A549 (cell line): Measurements from ENCODE around the gene MINDY4. TPM values are rescaled to one million over a fixed set of nuclear protein-coding genes. Genes with fewer than 3 reads are reported as not detected.

Experiments used
- ATAC-seq, 2 experiments: fragments of 200-7000 bp in 1 of 2; fragments of >200 bp in 1 of 2; cut with Nextera tagmentation in 1 of 2; cut with Tn5 transposase in 1 of 2; 3 replicates each; pipeline versions ENCODE4 v1.8.0 to v1.9.1; 2018 to 2020; ENCODE audit warnings: mild to moderate bottlenecking in 1 of 2, moderate library complexity in 1 of 2
- CTCF ChIA-PET: fragments of 300-600 bp; sonication (Branson Sonifier 250); formaldehyde crosslinking; extraction: SDS; loops from one replicate; lab custom pipeline; 2021; ENCODE audit warnings: antibody characterized with exemption, inconsistent platforms; lab: Yijun Ruan, JAX
- POLR2A ChIA-PET: fragments of 350-600 bp; formaldehyde crosslinking; extraction: SDS; loops from one replicate; lab custom pipeline; 2021; ENCODE audit warnings: antibody characterized with exemption, inconsistent platforms; lab: Yijun Ruan, JAX
- DNase-seq, 2 experiments: peaks; one replicate each; pipeline versions ENCODE4 v3.0.0 to v3.0.0-alpha.2; 2011 to 2016; ENCODE audit warnings: low read depth in 1 of 2, low spot score in 1 of 2
- FAIRE-seq: peaks from 2 replicates; lab custom pipeline; 2011; peaks lifted over from hg19 to GRCh38; lab: Jason Lieb, UNC
- H3K27ac ChIP-seq, 2 experiments: fragments of >200 bp; sonication (Bioruptor Twin); formaldehyde crosslinking; 3 replicates each; pipeline ENCODE4 v1.5.1; 2016 to 2017
- H3K4me1 ChIP-seq: fragments of >200 bp; sonication (Bioruptor Twin); formaldehyde crosslinking; 3 replicates; pipeline ENCODE4 v1.6.1; 2016
- H3K4me2 ChIP-seq: fragments of >200 bp; sonication (Bioruptor Twin); formaldehyde crosslinking; 3 replicates; pipeline ENCODE4 v1.6.1; 2016
- H3K4me3 ChIP-seq: fragments of >200 bp; sonication (Bioruptor Twin); formaldehyde crosslinking; 3 replicates; pipeline ENCODE4 v1.5.1; 2016
- H3K9me3 ChIP-seq: fragments of >200 bp; sonication (Bioruptor Twin); formaldehyde crosslinking; 3 replicates; pipeline ENCODE4 v1.6.1; 2016
- BHLHE40 ChIP-seq: IDR thresholded peaks from 2 replicates; pipeline ENCODE4 v1.6.1; 2012; ENCODE audit warnings: low read depth, low read length, inconsistent platforms
- CBX2 ChIP-seq: fragments of 200-600 bp; sonication (generic); IDR thresholded peaks from 2 replicates; pipeline ENCODE4 v1.6.1; 2016; ENCODE audit warnings: low read depth, mild to moderate bottlenecking, borderline replicate concordance
- CHD2 ChIP-seq: fragments of 150-350 bp; IDR thresholded peaks from 2 replicates; pipeline ENCODE4 v1.6.1; 2014; ENCODE audit warnings: low read length; ENCODE audit not compliant: partially characterized antibody
- CTCF ChIP-seq: fragments of >200 bp; sonication (Bioruptor Twin); formaldehyde crosslinking; IDR thresholded peaks from 3 replicates; pipeline ENCODE4 v1.5.1; 2016
- EHF ChIP-seq: fragments of 250-450 bp; sonication (Bioruptor Pico); IDR thresholded peaks from 2 replicates; pipeline ENCODE4 v1.5.0; 2020; ENCODE audit warnings: mild to moderate bottlenecking
- EHMT2 ChIP-seq: fragments of 200-600 bp; sonication (generic); IDR thresholded peaks from 2 replicates; pipeline ENCODE4 v1.6.1; 2016; ENCODE audit warnings: antibody characterized with exemption, low read depth, mild to moderate bottlenecking, moderate library complexity
- EP300 ChIP-seq, 2 experiments: fragments of >200 bp; sonication (Bioruptor Twin); formaldehyde crosslinking; IDR thresholded peaks; 2 replicates in 1 of 2; 3 replicates in 1 of 2; pipeline ENCODE4 v1.6.1; 2016 to 2017
- FOSB ChIP-seq: fragments of 250-450 bp; sonication (Bioruptor Pico); IDR thresholded peaks from 2 replicates; pipeline ENCODE4 v1.5.0; 2020; ENCODE audit warnings: mild to moderate bottlenecking, moderate library complexity
- FOSL2 ChIP-seq, 2 experiments: fragments of 450-650 bp in 1 of 2; fragments of >200 bp in 1 of 2; sonication (Bioruptor Twin) in 1 of 2; formaldehyde crosslinking; IDR thresholded peaks; 2 replicates each; pipeline versions ENCODE4 v1.5.0 to v1.6.1; 2016 to 2020; ENCODE audit warnings: mild to moderate bottlenecking in 1 of 2, moderate library complexity in 1 of 2
- HMGXB4 ChIP-seq: fragments of 250-450 bp; sonication (Bioruptor Pico); IDR thresholded peaks from 2 replicates; pipeline ENCODE4 v1.5.0; 2021; ENCODE audit warnings: mild to moderate bottlenecking, moderate library complexity, borderline replicate concordance
- JUNB ChIP-seq: fragments of >200 bp; sonication (Bioruptor Twin); formaldehyde crosslinking; IDR thresholded peaks from 2 replicates; pipeline ENCODE4 v1.6.1; 2016
- KDM1A ChIP-seq: fragments of 200-600 bp; sonication (generic); IDR thresholded peaks from 2 replicates; pipeline ENCODE4 v1.6.1; 2016; ENCODE audit warnings: low read depth, mild to moderate bottlenecking
- MAX ChIP-seq: IDR thresholded peaks from 2 replicates; pipeline ENCODE4 v1.6.1; 2012
- MYC ChIP-seq: IDR thresholded peaks from 2 replicates; pipeline ENCODE4 v1.6.1; 2012; ENCODE audit warnings: mild to moderate bottlenecking, inconsistent platforms, low read length, improper control_type of control experiment, borderline replicate concordance
- NFE2L2 ChIP-seq: fragments of 150-350 bp; conservative IDR thresholded peaks from 2 replicates; pipeline ENCODE4 v1.6.1; 2014; ENCODE audit warnings: low read length
- REST ChIP-seq: fragments of 200-600 bp; sonication (generic); IDR thresholded peaks from 2 replicates; pipeline ENCODE4 v1.6.1; 2016; ENCODE audit warnings: antibody characterized with exemption, mild to moderate bottlenecking, moderate library complexity
- SREBF2 ChIP-seq: fragments of 450-650 bp; IDR thresholded peaks from 2 replicates; pipeline ENCODE4 v1.6.1; 2014; ENCODE audit warnings: mild to moderate bottlenecking, moderate library complexity
- ZFP36 ChIP-seq: fragments of 450-650 bp; IDR thresholded peaks from 2 replicates; pipeline ENCODE4 v1.6.1; 2014; ENCODE audit warnings: borderline replicate concordance; ENCODE audit not compliant: partially characterized antibody
- WGBS: methylation state at CpG from one replicate; pipeline ENCODE4 v1.1.6; 2017; ENCODE audit errors: missing lambda C conversion rate; 5-methylcytosine and 5-hydroxymethylcytosine counted together
- polyA plus RNA-seq, 4 experiments: library from polyadenylated mRNA; depleted of rRNA in 3 of 4; stranded (reverse); fragments of >200 nt; fragmentation: RNase III in 1 of 4; extraction: RNeasy Plus Mini Kit Qiagen cat#74134 plus additional on column Dnase treatment in 1 of 4; gene quantifications; 2 replicates in 3 of 4; 3 replicates in 1 of 4; pipeline ENCODE4 v1.2.3, GENCODE V29; 2011 to 2017

MINDY4 gene
- polyA plus RNA-seq, 2 of the 4 experiments (the other 2 are of a cell fraction): 1.8 to 3.6 TPM

- FAIRE-seq: no peak
- POLR2A ChIA-PET: no interaction called here
- no peak overlapping the region for H3K27ac ChIP-seq
- 65% methylated on average over 6 of the region's 6 CpGs for WGBS
- no peak overlapping the region for H3K4me2 ChIP-seq
- H3K4me1 ChIP-seq: 0 out of 3 replicates have a peak, but pooled peaks cover 3% of the 10 kb centered on the region
- CTCF ChIA-PET: interaction anchor here (0.6 to 2.1 kb wide), 9 partner anchors 11 to 187 kb away, joined by 3 to 6 read pairs (median 4); no protein-coding TSS in a partner anchor
- no peak overlapping the region for H3K4me3 ChIP-seq
- DNase-seq: no peak
- ATAC-seq: no peak
- no peak for TF ChIP-seq CBX2
- no peak for TF ChIP-seq BHLHE40
- TF ChIP-seq ZFP36: peak; percentile 28
- H3K9me3 ChIP-seq: 0 out of 3 replicates have a peak, but pooled peaks cover 6% of the 10 kb centered on the region
Observed at GRCh38 chr7:30934732-30935568, 163.7 kb downstream of the MINDY4 start.

GRCh38 chr7:30935569-30935877 lies 164.3 kb downstream of the MINDY4 start:
- H3K4me2 ChIP-seq: no peak overlapping the region
- 0 out of 3 replicates have a peak, but pooled peaks cover 3% of the 10 kb centered on the region for H3K4me1 ChIP-seq
- ATAC-seq (no peak), FAIRE-seq (no peak), DNase-seq (no peak)
- CTCF ChIA-PET: interaction anchor here (0.6 to 2.1 kb wide), 10 partner anchors 11 to 187 kb away, joined by 3 to 7 read pairs (median 4); no protein-coding TSS in a partner anchor
- 0 out of 3 replicates have a peak, but pooled peaks cover 6% of the 10 kb centered on the region for H3K9me3 ChIP-seq
- H3K4me3 ChIP-seq: no peak overlapping the region
- WGBS: 59% methylated on average over 3 of the region's 3 CpGs
- no peak overlapping the region for H3K27ac ChIP-seq
- TF ChIP-seq FOSL2 (IDR thresholded peaks at IDR 0.05) (no peak), FOSL2 (CRISPR knock-in tag; IDR thresholded peaks at IDR 0.05) (no peak), EP300 (IDR thresholded peaks at IDR 0.05) (no peak), EHMT2 (no peak), KDM1A (no peak), HMGXB4 (CRISPR knock-in tag) (no peak), CTCF (no peak), FOSB (CRISPR knock-in tag) (no peak), JUNB (no peak), MYC (no peak), CBX2 (no peak), EHF (CRISPR knock-in tag) (no peak), NFE2L2 (no peak), MAX (no peak), REST (no peak), CHD2 (no peak), SREBF2 (no peak)
- POLR2A ChIA-PET: no interaction called here
